Activated T-cell treated with anti-CD3 and anti-CD28 coated beads, Interleukin-2, amount 50 U/mL, for 72 hours (primary cell): Measurements from ENCODE around the gene CEP76. TPM values are rescaled to one million over a fixed set of nuclear protein-coding genes. Genes with fewer than 3 reads are reported as not detected.
A peak's percentile ranks its signal among the peaks of the same experiment; 100 is the strongest.

Experiments used
- ATAC-seq, 2 donors: fragments of 150-1000 bp; cut with Tn5 transposase; replicated peaks in 1 of 2; 2 replicates each; pipeline ENCODE4 v1.10.0; 2021; ENCODE audit warnings: moderate library complexity in 2 of 2, mild to moderate bottlenecking in 1 of 2
- DNase-seq, 2 donors: peaks; one replicate each; pipeline ENCODE4 v3.0.0; 2021 to 2022; ENCODE audit warnings: mixed read lengths in 1 of 2
- H3K27ac Mint-ChIP-seq: one replicate; pipeline ENCODE4 v1.8.0; 2022; ENCODE audit warnings: mild to moderate bottlenecking, moderate library complexity, mixed read lengths
- H3K27me3 Mint-ChIP-seq: one replicate; pipeline ENCODE4 v1.8.0; 2022; ENCODE audit warnings: low read depth, mixed read lengths
- H3K36me3 Mint-ChIP-seq, 2 donors: one replicate each; pipeline ENCODE4 v1.8.0; 2022; ENCODE audit warnings: mixed read lengths in 2 of 2, mild to moderate bottlenecking in 1 of 2; ENCODE audit not compliant: insufficient read depth in 2 of 2
- H3K4me1 Mint-ChIP-seq: one replicate; pipeline ENCODE4 v1.8.0; 2022; ENCODE audit warnings: low read depth, mixed read lengths
- H3K4me3 Mint-ChIP-seq, 2 donors: one replicate each; pipeline ENCODE4 v1.8.0; 2022; ENCODE audit warnings: mild to moderate bottlenecking in 2 of 2, mixed read lengths in 2 of 2, moderate library complexity in 2 of 2
- H3K9me3 Mint-ChIP-seq, 2 donors: one replicate each; pipeline ENCODE4 v1.8.0; 2022; ENCODE audit warnings: mixed read lengths in 2 of 2
- total RNA-seq, 2 donors: library from RNA; stranded (reverse); gene quantifications; one replicate each; pipeline ENCODE4 v1.2.3, GENCODE V29; 2022

Gene CEP76
- total RNA-seq, 2 donors from 2014 or later: 15.5 to 16.0 TPM

- Mint-ChIP-seq H3K36me3 (no peaks in the 10 kb centered on the region), H3K27me3 (no peaks in the 10 kb centered on the region), H3K27ac (no peak overlapping the region), H3K9me3 (no peaks in the 10 kb centered on the region), H3K4me3 (no peak overlapping the region), H3K4me1 (peaks cover 9% of the 10 kb centered on the region)
- ATAC-seq (peak; percentile 79 to 81), DNase-seq (peak in 1 of 2 donors; percentile 6)
Observed at GRCh38 chr18:12741351-12741750, 38.8 kb upstream of the CEP76 start.

- no peaks in the 10 kb centered on the region for H3K27me3 Mint-ChIP-seq
- DNase-seq: no peak
- no peak overlapping the region for H3K4me3 Mint-ChIP-seq
- peaks cover 9% of the 10 kb centered on the region for H3K4me1 Mint-ChIP-seq
- H3K9me3 Mint-ChIP-seq: no peaks in the 10 kb centered on the region
- no peaks in the 10 kb centered on the region for H3K36me3 Mint-ChIP-seq
- no peak for ATAC-seq
- H3K27ac Mint-ChIP-seq: no peak overlapping the region
Observed at GRCh38 chr18:12737243-12737902, 34.9 kb upstream of the CEP76 start.

GRCh38 chr18:12726774-12727550 is 24.4 kb upstream of the CEP76 start:
- peaks cover 1 to 4% of the 10 kb centered on the region in 2 donors for H3K36me3 Mint-ChIP-seq
- no peaks in the 10 kb centered on the region for H3K27me3 Mint-ChIP-seq
- DNase-seq: peak; percentile 63 to 67
- peaks cover 12% of the 10 kb centered on the region for H3K4me1 Mint-ChIP-seq
- H3K9me3 Mint-ChIP-seq: no peaks in the 10 kb centered on the region
- ATAC-seq: peak; percentile 51 to 66
- no peak overlapping the region for H3K4me3 Mint-ChIP-seq
- no peak overlapping the region for H3K27ac Mint-ChIP-seq

GRCh38 chr18:12726331-12726730 is 23.8 kb upstream of the CEP76 start:
- H3K36me3 Mint-ChIP-seq: peaks cover 4 to 7% of the 10 kb centered on the region in 2 donors

GRCh38 chr18:12722731-12723130 is 20.2 kb upstream of the CEP76 start:
- no peak for DNase-seq
- no peak overlapping the region for H3K27ac Mint-ChIP-seq
- no peaks in the 10 kb centered on the region for H3K27me3 Mint-ChIP-seq
- peaks cover 9 to 20% of the 10 kb centered on the region in 2 donors for H3K36me3 Mint-ChIP-seq
- H3K4me3 Mint-ChIP-seq: no peak overlapping the region
- H3K9me3 Mint-ChIP-seq: no peaks in the 10 kb centered on the region
- H3K4me1 Mint-ChIP-seq: peaks cover 22% of the 10 kb centered on the region
- ATAC-seq: no peak

More at GRCh38 chr18:12726331-12726730, 23.8 kb upstream of the CEP76 start:
- no peaks in the 10 kb centered on the region for H3K27me3 Mint-ChIP-seq
- H3K4me1 Mint-ChIP-seq: peaks cover 18% of the 10 kb centered on the region
- no peak for ATAC-seq
- no peak overlapping the region for H3K27ac Mint-ChIP-seq
- H3K4me3 Mint-ChIP-seq: no peak overlapping the region
- DNase-seq: no peak
- H3K9me3 Mint-ChIP-seq: no peaks in the 10 kb centered on the region

GRCh38 chr18:12721495-12722275 is 19.2 kb upstream of the CEP76 start:
- Mint-ChIP-seq H3K4me1 (peaks cover 15% of the 10 kb centered on the region), H3K27me3 (no peaks in the 10 kb centered on the region), H3K36me3 (peaks cover 13 to 24% of the 10 kb centered on the region in 2 donors), H3K4me3 (no peak overlapping the region), H3K27ac (peak overlapping the region; percentile 8), H3K9me3 (no peaks in the 10 kb centered on the region)
- DNase-seq (no peak), ATAC-seq (no peak)

GRCh38 chr18:12711446-12711845 is 8.9 kb upstream of the CEP76 start:
- Mint-ChIP-seq H3K27ac (no peak overlapping the region), H3K4me3 (no peak overlapping the region), H3K4me1 (no peaks in the 10 kb centered on the region)

GRCh38 chr18:12703664-12704063 is 1.1 kb upstream of the CEP76 start:
- DNase-seq: peak in 1 of 2 donors; percentile 8
- Mint-ChIP-seq H3K27me3 (no peaks in the 10 kb centered on the region), H3K4me3 (peak overlapping the region; percentile 86 to 100), H3K36me3 (peaks cover 5 to 28% of the 10 kb centered on the region in 2 donors), H3K27ac (peak overlapping the region; percentile 100), H3K4me1 (peaks cover 49% of the 10 kb centered on the region), H3K9me3 (no peaks in the 10 kb centered on the region)
- ATAC-seq: no peak

More at GRCh38 chr18:12711446-12711845, 8.9 kb upstream of the CEP76 start:
- H3K36me3 Mint-ChIP-seq: peaks cover 10 to 28% of the 10 kb centered on the region in 2 donors
- no peaks in the 10 kb centered on the region for H3K9me3 Mint-ChIP-seq
- DNase-seq (no peak), ATAC-seq (no peak)
- no peaks in the 10 kb centered on the region for H3K27me3 Mint-ChIP-seq

- H3K9me3 Mint-ChIP-seq: no peaks in the 10 kb centered on the region
- no peaks in the 10 kb centered on the region for H3K27me3 Mint-ChIP-seq
- H3K27ac Mint-ChIP-seq: peak overlapping the region; percentile 100
- DNase-seq (no peak), ATAC-seq (no peak)
- peak overlapping the region; percentile 86 to 100 for H3K4me3 Mint-ChIP-seq
- H3K4me1 Mint-ChIP-seq: peaks cover 49% of the 10 kb centered on the region
- H3K36me3 Mint-ChIP-seq: peaks cover 5 to 29% of the 10 kb centered on the region in 2 donors
Observed at GRCh38 chr18:12703096-12703567, 609 bp upstream of the CEP76 start.

- ATAC-seq: no peak
- Mint-ChIP-seq H3K27ac (peak overlapping the region; percentile 100), H3K36me3 (peaks cover 5 to 24% of the 10 kb centered on the region in 2 donors), H3K27me3 (no peaks in the 10 kb centered on the region), H3K4me3 (peak overlapping the region; percentile 86 to 100), H3K9me3 (no peaks in the 10 kb centered on the region), H3K4me1 (peaks cover 48% of the 10 kb centered on the region)
- no peak for DNase-seq
Observed at GRCh38 chr18:12701161-12701560, 1.4 kb downstream of the CEP76 start.

GRCh38 chr18:12699747-12700146 is 2.8 kb downstream of the CEP76 start:
- Mint-ChIP-seq H3K4me3 (no peak overlapping the region), H3K27ac (no peak overlapping the region), H3K9me3 (no peaks in the 10 kb centered on the region), H3K27me3 (no peaks in the 10 kb centered on the region), H3K36me3 (peaks cover 5 to 24% of the 10 kb centered on the region in 2 donors), H3K4me1 (peaks cover 34% of the 10 kb centered on the region)
- DNase-seq (no peak), ATAC-seq (no peak)

GRCh38 chr18:12694032-12694431 is 8.5 kb downstream of the CEP76 start:
- Mint-ChIP-seq H3K4me1 (peaks cover 30% of the 10 kb centered on the region), H3K36me3 (peaks cover 5 to 14% of the 10 kb centered on the region in 2 donors), H3K9me3 (no peaks in the 10 kb centered on the region), H3K27ac (peak overlapping the region; percentile 1), H3K27me3 (no peaks in the 10 kb centered on the region), H3K4me3 (peak overlapping the region in 1 of 2 donors; percentile 1)
- DNase-seq (peak; percentile 19 to 37), ATAC-seq (peak; percentile 89 to 94)

GRCh38 chr18:12692206-12692605 is 10.3 kb downstream of the CEP76 start:
- no peaks in the 10 kb centered on the region for H3K9me3 Mint-ChIP-seq
- no peak overlapping the region for H3K27ac Mint-ChIP-seq
- H3K36me3 Mint-ChIP-seq: peaks cover 4 to 8% of the 10 kb centered on the region in 2 donors
- H3K27me3 Mint-ChIP-seq: no peaks in the 10 kb centered on the region
- no peak overlapping the region for H3K4me3 Mint-ChIP-seq
- peaks cover 30% of the 10 kb centered on the region for H3K4me1 Mint-ChIP-seq
- no peak for DNase-seq
- ATAC-seq: no peak
